Mesothelial cell of epicardium (in vitro differentiated cells): ENCODE data around the gene NAV2. TPM values are rescaled to one million over a fixed set of nuclear protein-coding genes. Genes with fewer than 3 reads are reported as not detected.
A peak's percentile ranks its signal among the peaks of the same experiment; 100 is the strongest.

ENCODE experiments used
- DNase-seq, 2 experiments: peaks; one replicate each; pipeline ENCODE4 v3.0.0; 2021; ENCODE audit warnings: low spot score in 2 of 2; ENCODE audit not compliant: unreplicated experiment in 2 of 2
- H3K27ac Mint-ChIP-seq: 2 replicates; pipeline ENCODE4 v1.8.0; 2021; ENCODE audit warnings: mixed read lengths
- H3K27me3 Mint-ChIP-seq: 2 replicates; pipeline ENCODE4 v1.8.0; 2021; ENCODE audit warnings: low read depth, mixed read lengths
- H3K36me3 Mint-ChIP-seq: 2 replicates; pipeline ENCODE4 v1.8.0; 2021; ENCODE audit warnings: mixed read lengths
- H3K4me1 Mint-ChIP-seq: 2 replicates; pipeline ENCODE4 v1.8.0; 2021; ENCODE audit warnings: mixed read lengths
- H3K4me3 Mint-ChIP-seq: 2 replicates; pipeline ENCODE4 v1.8.0; 2021; ENCODE audit warnings: mild to moderate bottlenecking, moderate library complexity, mixed read lengths
- H3K9me3 Mint-ChIP-seq: 2 replicates; pipeline ENCODE4 v1.8.0; 2021; ENCODE audit warnings: mixed read lengths
- total RNA-seq: library from RNA; stranded (reverse); gene quantifications from 3 replicates; pipeline ENCODE4 v1.2.1, GENCODE V29; 2021
- TF ChIP-seq, protein P1 (sequence below): fragments of 200-600 bp; sonication (generic); IDR thresholded peaks from one replicate; pipeline ENCODE4 v1.5.0; 2021; ENCODE audit warnings: antibody characterized with exemption; ENCODE audit not compliant: unreplicated experiment

NAV2 gene
- total RNA-seq, 1 donor from 2014 or later, result 69.8 TPM

- no peak for DNase-seq
- Mint-ChIP-seq H3K4me3 (no peak overlapping the region), H3K9me3 (no peaks in the 10 kb centered on the region), H3K27me3 (no peaks in the 10 kb centered on the region), H3K36me3 (peaks cover 28% of the 10 kb centered on the region), H3K4me1 (peaks cover 36% of the 10 kb centered on the region), H3K27ac (no peak overlapping the region)
- TF ChIP-seq, protein P1, sequence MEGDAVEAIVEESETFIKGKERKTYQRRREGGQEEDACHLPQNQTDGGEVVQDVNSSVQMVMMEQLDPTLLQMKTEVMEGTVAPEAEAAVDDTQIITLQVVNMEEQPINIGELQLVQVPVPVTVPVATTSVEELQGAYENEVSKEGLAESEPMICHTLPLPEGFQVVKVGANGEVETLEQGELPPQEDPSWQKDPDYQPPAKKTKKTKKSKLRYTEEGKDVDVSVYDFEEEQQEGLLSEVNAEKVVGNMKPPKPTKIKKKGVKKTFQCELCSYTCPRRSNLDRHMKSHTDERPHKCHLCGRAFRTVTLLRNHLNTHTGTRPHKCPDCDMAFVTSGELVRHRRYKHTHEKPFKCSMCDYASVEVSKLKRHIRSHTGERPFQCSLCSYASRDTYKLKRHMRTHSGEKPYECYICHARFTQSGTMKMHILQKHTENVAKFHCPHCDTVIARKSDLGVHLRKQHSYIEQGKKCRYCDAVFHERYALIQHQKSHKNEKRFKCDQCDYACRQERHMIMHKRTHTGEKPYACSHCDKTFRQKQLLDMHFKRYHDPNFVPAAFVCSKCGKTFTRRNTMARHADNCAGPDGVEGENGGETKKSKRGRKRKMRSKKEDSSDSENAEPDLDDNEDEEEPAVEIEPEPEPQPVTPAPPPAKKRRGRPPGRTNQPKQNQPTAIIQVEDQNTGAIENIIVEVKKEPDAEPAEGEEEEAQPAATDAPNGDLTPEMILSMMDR, result no peak
These were observed 347.0 kb downstream of the NAV2 start for GRCh38 chr11:20059587-20060021.

GRCh38 chr11:20060181-20060580 is 347.5 kb downstream of the NAV2 start:
- Mint-ChIP-seq H3K4me1 (peaks cover 35% of the 10 kb centered on the region), H3K27ac (peak overlapping the region; percentile 70), H3K9me3 (no peaks in the 10 kb centered on the region), H3K27me3 (no peaks in the 10 kb centered on the region), H3K36me3 (peaks cover 25% of the 10 kb centered on the region), H3K4me3 (no peak overlapping the region)
- TF ChIP-seq, protein P1, result no peak
- no peak for DNase-seq

GRCh38 chr11:20060647-20061205 is 348.1 kb downstream of the NAV2 start:
- H3K4me3 Mint-ChIP-seq, result no peak overlapping the region
- H3K9me3 Mint-ChIP-seq, result no peaks in the 10 kb centered on the region
- H3K36me3 Mint-ChIP-seq, result peaks cover 22% of the 10 kb centered on the region
- H3K27me3 Mint-ChIP-seq, result no peaks in the 10 kb centered on the region
- no peak for DNase-seq
- TF ChIP-seq, protein P1, result no peak
- peaks cover 30% of the 10 kb centered on the region for H3K4me1 Mint-ChIP-seq
- peak overlapping the region; percentile 70 for H3K27ac Mint-ChIP-seq

DNA sequence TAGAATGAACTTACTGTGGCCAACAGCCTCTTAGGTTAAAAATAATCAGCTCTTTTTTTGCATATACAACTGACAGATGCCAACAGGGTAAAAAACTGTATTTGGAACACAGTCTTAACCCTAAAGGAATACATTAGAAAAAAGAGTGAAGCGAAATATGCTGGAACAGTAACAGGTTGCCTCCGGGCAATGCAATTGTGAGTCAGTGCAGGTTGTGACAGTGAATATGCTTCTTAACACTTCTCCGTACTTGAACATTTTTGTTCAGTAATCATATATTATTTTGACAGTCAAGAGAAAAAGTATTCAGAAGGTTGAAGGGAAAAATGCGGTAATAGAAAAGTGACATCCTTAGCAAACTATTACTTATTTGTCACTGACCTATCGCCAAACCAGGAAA is 349.1 kb downstream of the NAV2 start:
- no peak for DNase-seq
- Mint-ChIP-seq H3K27ac (no peak overlapping the region), H3K36me3 (peaks cover 17% of the 10 kb centered on the region), H3K9me3 (no peaks in the 10 kb centered on the region), H3K27me3 (no peaks in the 10 kb centered on the region), H3K4me1 (peaks cover 20% of the 10 kb centered on the region), H3K4me3 (no peak overlapping the region)
- TF ChIP-seq, protein P1, result no peak

DNA sequence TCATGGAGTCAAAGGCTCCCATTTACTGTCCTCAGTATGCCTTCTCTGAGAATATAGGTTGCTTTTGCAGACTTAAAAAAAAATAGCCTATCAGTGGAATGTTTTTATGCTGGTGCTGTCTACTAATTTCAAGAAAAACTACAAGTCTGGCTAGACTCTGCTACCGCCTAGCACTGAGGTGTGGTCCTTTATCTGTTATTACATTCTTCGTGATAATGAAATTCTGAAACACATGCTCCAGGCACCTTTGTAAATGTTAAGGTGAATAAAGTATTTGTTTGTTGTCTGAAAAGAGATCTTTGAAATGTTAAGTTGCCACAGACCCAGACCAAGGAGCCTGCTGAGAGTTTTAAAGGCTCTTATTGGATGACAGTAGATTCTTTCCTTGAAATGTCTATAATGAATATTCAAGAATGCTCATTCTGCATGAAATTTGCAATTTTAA is 352.3 kb downstream of the NAV2 start:
- H3K4me1 Mint-ChIP-seq, result peaks cover 7% of the 10 kb centered on the region
- no peaks in the 10 kb centered on the region for H3K27me3 Mint-ChIP-seq
- no peak overlapping the region for H3K27ac Mint-ChIP-seq
- no peak for DNase-seq
- H3K9me3 Mint-ChIP-seq, result no peaks in the 10 kb centered on the region
- H3K36me3 Mint-ChIP-seq, result peaks cover 32% of the 10 kb centered on the region
- TF ChIP-seq, protein P1, result no peak
- no peak overlapping the region for H3K4me3 Mint-ChIP-seq
